Mucosa of gallbladder (tissue), 1 donor: ENCODE data around the gene CCDC63. TPM values are rescaled to one million over a fixed set of nuclear protein-coding genes. Genes with fewer than 3 reads are reported as not detected.

ENCODE experiments used
- total RNA-seq: library from RNA; stranded (reverse); gene quantifications from one replicate; pipeline ENCODE4 v1.2.1, GENCODE V29; 2021
- donor health status: DM: no; HTN: no; CAD: no.

Gene CCDC63
- total RNA-seq, 1 donor from 2014 or later, result not detected

Other genes with a start within 250 kb of the CCDC63 start
- 61.5 TPM for gene TCTN1, start 232.9 kb upstream of the CCDC63 start, total RNA-seq
- gene HVCN1, start 157.9 kb upstream of the CCDC63 start, total RNA-seq, result 7.1 TPM
- gene PPP1CC, start 104.1 kb upstream of the CCDC63 start, total RNA-seq, result 101 TPM
- gene MYL2, start 73.6 kb downstream of the CCDC63 start, total RNA-seq, result not detected
- gene CUX2, start 187.2 kb downstream of the CCDC63 start, total RNA-seq, result 0.60 TPM